Epithelial cell of prostate (primary cell): ENCODE measurements around the gene CIP2A.

ENCODE experiments used
- DNase-seq: peaks from one replicate; pipeline ENCODE4 v3.0.0-alpha.2; 2011; ENCODE audit warnings: low read depth, low spot score
- H3K27ac ChIP-seq: fragments of 450-650 bp; 2 replicates; pipeline ENCODE4 v1.5.1; 2017; ENCODE audit warnings: mild to moderate bottlenecking

CIP2A gene

GRCh38 chr3:108565506-108565905 lies 23.7 kb downstream of the CIP2A start:
- no peak for DNase-seq
- no peak overlapping the region for H3K27ac ChIP-seq

DNA sequence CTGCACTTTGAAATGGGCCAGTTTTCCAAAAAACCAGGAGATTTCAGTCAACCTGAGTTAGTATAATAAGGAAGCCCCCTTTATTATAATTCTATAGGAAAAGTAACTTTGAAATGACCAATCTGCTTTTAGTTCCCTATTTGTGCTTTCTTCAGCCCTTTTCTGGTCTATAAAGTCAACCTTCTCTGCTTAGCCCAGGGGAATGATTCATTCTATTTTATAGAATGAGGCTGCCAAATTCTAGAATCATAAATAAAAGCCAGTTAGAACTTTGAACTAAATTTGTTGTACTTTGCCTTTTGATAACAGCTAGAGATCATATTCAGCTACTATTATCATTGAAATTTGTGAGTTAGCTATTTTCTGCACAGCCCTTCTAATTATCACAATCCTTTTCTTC lies 24.7 kb downstream of the CIP2A start:
- DNase-seq = no peak
- H3K27ac ChIP-seq = no peak overlapping the region

- H3K27ac ChIP-seq = no peak overlapping the region
- DNase-seq = no peak
These were observed 26.7 kb downstream of the CIP2A start for GRCh38 chr3:108562565-108562964.

GRCh38 chr3:108555966-108556581 lies 33.2 kb downstream of the CIP2A start:
- no peak for DNase-seq

DNA sequence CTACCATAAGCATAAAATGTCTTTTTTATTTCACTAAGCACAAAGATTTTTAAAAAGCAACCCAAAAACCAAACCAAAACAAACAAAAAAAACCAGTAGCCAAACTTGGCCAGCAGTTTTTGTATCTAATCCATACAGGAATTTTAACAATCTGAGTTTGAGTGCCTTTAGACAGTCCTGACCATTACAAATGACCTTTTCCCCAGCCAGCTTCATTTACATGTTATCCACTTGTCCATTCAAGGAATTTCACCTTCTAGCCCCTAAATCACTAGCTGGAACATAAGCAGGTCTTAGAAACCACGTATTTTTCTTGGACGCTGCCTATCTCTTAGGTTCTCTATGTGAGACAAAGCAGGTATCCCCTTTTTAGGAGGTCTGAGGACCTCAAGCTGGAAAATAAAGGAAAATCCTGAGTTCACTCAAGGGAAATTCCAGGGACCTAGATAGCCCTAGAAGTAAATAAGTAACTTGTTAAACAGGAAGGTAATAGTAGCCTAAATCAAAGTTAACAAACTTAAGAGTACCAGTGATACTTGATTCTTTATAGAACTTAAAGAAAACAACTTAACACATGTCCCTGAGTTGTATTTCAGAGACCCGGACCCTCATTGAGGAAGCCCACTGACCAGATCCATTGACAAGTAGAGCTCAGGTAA lies 34.2 kb downstream of the CIP2A start:
- no peak overlapping the region for H3K27ac ChIP-seq
- DNase-seq = no peak

More at GRCh38 chr3:108555966-108556581, 33.2 kb downstream of the CIP2A start:
- H3K27ac ChIP-seq = no peak overlapping the region

DNA sequence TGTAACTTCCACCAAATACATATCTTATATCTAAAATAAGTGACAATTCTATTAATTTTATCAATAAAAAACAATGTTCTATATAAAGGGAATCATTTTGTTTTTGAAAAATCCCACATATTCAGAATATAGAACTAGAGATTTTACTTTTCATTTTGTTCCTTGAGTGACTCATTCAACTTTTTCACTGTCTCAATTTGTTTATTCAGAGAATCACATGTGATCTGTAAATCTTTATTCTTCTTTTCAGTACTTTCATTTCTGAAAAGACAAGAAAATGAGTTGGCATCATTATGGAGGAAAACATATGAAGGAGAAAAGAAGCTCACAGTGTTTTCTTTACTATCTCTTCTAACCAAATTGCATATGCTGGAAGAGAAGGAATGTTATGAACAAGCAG lies 35.0 kb downstream of the CIP2A start:
- DNase-seq = no peak
- no peak overlapping the region for H3K27ac ChIP-seq

GRCh38 chr3:108552267-108553159 lies 36.7 kb downstream of the CIP2A start:
- H3K27ac ChIP-seq = no peak overlapping the region
- no peak for DNase-seq

DNA sequence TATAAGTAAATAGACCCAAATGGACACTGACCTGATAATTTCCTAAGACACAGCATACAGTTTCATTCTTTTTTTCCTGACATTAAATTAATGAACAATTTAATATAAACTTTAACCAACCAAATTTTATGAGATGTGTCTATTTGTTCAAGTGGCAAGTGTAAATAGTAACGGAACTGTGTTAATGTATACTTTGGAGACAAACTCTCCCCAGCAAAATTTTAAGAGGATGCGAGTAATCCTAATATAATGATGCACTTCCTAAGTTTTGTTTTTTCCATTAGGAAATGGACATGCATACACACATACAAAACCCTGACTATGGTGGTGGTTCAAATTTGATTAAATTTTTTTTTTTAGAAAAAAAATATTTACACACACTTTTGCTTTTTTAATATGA lies 40.4 kb downstream of the CIP2A start:
- no peak overlapping the region for H3K27ac ChIP-seq
- no peak for DNase-seq

DNA sequence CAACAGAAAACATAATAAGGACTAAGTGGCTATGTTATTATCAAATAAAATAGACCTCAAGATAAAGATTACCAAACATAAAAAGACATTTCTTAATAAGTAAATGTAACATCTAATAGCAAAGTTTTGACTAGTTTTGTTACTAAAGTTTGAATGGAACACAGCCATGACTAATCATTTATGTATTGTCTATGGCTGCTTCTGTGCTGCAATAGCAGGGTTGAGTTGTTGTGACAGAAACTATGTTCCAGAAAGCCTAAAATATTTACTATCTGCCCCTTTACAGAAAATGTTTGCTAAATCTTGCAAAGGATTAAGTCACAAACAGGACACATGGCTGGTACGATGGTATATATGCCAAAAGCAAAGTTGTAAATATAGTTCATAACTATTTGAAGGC lies 40.9 kb downstream of the CIP2A start:
- no peak overlapping the region for H3K27ac ChIP-seq
- no peak for DNase-seq

DNA sequence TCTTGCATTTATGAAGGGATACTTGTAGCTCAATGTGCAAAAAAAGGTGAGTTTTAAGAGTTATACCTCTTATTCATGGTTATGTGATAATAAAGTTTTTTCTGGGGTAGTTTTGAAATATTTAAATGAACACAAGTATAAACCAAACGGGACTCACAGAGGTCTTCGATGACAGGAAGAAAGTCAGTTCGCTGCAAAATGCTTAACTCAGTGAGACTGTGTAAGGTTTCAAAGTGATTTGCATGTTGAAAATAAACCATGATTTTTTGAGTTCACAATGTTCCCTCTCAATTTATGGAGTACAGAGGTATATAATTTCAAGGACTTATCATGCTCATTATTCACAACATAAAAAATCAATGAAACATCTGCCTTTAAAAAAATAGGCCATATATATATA lies 42.5 kb downstream of the CIP2A start:
- no peak for DNase-seq
- H3K27ac ChIP-seq = no peak overlapping the region

GRCh38 chr3:108546247-108546646 lies 43.0 kb downstream of the CIP2A start:
- no peak for DNase-seq
- no peak overlapping the region for H3K27ac ChIP-seq

- DNase-seq = no peak
These were observed 51.2 kb downstream of the CIP2A start for GRCh38 chr3:108538083-108538482.

DNA sequence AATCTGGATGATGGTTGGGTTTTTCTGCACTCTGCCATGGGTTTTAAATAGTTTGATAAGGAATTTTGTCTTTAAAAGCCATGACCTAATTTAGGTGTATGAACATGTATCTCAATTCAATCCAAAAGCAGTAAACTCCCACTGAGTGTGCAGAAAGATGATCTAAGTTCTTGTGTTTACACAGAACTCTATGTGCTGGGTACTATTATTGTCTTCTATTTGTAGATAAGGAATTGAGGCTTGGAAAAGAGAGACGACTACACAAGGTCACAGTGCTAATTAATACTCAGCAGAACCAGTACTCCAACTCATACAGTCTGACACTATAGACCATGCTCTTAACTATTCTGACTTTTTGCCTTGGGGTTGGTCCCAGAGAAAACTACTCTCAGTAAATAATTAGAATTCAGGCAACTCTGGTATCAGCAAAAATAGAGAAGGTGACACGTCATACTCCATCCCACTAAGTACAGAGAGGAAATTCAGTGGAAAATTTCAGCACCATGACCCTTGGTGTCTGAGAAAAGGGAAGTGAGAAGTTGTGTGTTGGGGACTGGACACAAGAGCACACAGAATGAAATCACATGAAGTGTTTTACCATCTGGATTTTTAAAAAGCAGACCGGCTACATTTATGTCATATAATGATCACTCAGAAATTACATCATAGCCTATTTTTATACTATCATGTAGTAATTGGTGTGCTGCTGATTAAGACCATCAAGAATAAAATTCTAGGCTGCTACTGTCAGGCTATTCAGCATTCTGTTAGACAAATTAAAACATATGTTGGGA lies 60.6 kb downstream of the CIP2A start:
- H3K27ac ChIP-seq = no peak overlapping the region
- DNase-seq = no peak

More at GRCh38 chr3:108538083-108538482, 51.2 kb downstream of the CIP2A start:
- no peak overlapping the region for H3K27ac ChIP-seq

GRCh38 chr3:108527817-108528216 lies 61.4 kb downstream of the CIP2A start:
- DNase-seq = no peak
- no peak overlapping the region for H3K27ac ChIP-seq

- DNase-seq = no peak
- H3K27ac ChIP-seq = no peak overlapping the region
These were observed 62.1 kb downstream of the CIP2A start for GRCh38 chr3:108527109-108527508.

DNA sequence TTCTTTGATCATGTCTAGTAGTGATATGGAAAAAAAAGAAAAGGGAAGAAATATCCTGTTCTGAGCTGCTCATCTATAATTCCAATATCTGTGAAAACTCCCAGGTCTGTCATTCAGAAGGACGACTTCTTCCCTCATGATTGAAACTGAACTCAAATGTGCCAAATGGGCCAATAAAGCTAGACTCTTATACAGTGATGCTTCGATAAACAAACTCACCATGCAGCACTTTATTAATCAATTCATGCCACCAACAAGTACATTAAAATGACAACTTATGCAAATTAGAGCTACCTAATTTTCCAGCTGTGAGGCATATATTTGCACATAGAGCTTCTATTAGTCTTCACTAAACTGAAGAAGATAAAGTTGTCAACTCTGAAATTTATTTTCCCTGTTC lies 63.3 kb downstream of the CIP2A start:
- no peak for DNase-seq
- no peak overlapping the region for H3K27ac ChIP-seq

GRCh38 chr3:108525256-108525655 lies 64.0 kb downstream of the CIP2A start:
- DNase-seq = no peak

GRCh38 chr3:108524537-108524936 lies 64.7 kb downstream of the CIP2A start:
- DNase-seq = no peak
- no peak overlapping the region for H3K27ac ChIP-seq

More at GRCh38 chr3:108525256-108525655, 64.0 kb downstream of the CIP2A start:
- no peak overlapping the region for H3K27ac ChIP-seq

- DNase-seq = peak; percentile 80
- H3K27ac ChIP-seq = no peak overlapping the region
These were observed 70.3 kb downstream of the CIP2A start for GRCh38 chr3:108518895-108519294.

- no peak for DNase-seq
These were observed 72.4 kb downstream of the CIP2A start for GRCh38 chr3:108516881-108517280.

More at GRCh38 chr3:108516881-108517280, 72.4 kb downstream of the CIP2A start:
- H3K27ac ChIP-seq = no peak overlapping the region
